ENCODE data around the gene SORBS1.
A peak's percentile ranks its signal among the peaks of the same experiment; 100 is the strongest.

Gene SORBS1

GRCh38 chr10:95539560-95540284 lies 21.4 kb downstream of the SORBS1 start:
- no peak for DNase-seq (ENCODE audit: low spot score)

GRCh38 chr10:95538412-95538811 lies 22.8 kb downstream of the SORBS1 start:
- no peak for DNase-seq (ENCODE audit: low spot score)

GRCh38 chr10:95537542-95537927 lies 23.6 kb downstream of the SORBS1 start:
- no peak for DNase-seq (ENCODE audit: low spot score)

- DNase-seq (ENCODE audit: low spot score): no peak
Measured at GRCh38 chr10:95536894-95537541, 24.2 kb downstream of the SORBS1 start.

- DNase-seq (ENCODE audit: low spot score): no peak
Measured at GRCh38 chr10:95536017-95536416, 25.2 kb downstream of the SORBS1 start.

- no peak for DNase-seq (ENCODE audit: low spot score)
Measured at GRCh38 chr10:95535526-95535925, 25.6 kb downstream of the SORBS1 start.

- no peak for DNase-seq (ENCODE audit: low spot score)
Measured at GRCh38 chr10:95533590-95533989, 27.6 kb downstream of the SORBS1 start.

- no peak for DNase-seq (ENCODE audit: low spot score)
Measured at GRCh38 chr10:95532536-95532935, 28.6 kb downstream of the SORBS1 start.

- DNase-seq (ENCODE audit: low spot score): no peak
Measured at GRCh38 chr10:95531994-95532399, 29.2 kb downstream of the SORBS1 start.

GRCh38 chr10:95531058-95531809 lies 29.9 kb downstream of the SORBS1 start:
- DNase-seq (ENCODE audit: low spot score): no peak

- DNase-seq (ENCODE audit: low spot score): no peak
Measured at GRCh38 chr10:95530561-95530960, 30.6 kb downstream of the SORBS1 start.

GRCh38 chr10:95530029-95530428 lies 31.1 kb downstream of the SORBS1 start:
- no peak for DNase-seq (ENCODE audit: low spot score)

GRCh38 chr10:95526044-95526443 lies 35.1 kb downstream of the SORBS1 start:
- DNase-seq (ENCODE audit: low spot score): no peak

- no peak for DNase-seq (ENCODE audit: low spot score)
Measured at GRCh38 chr10:95525033-95525418, 36.1 kb downstream of the SORBS1 start.

- DNase-seq (ENCODE audit: low spot score): no peak
Measured at GRCh38 chr10:95524358-95525032, 36.7 kb downstream of the SORBS1 start.

- DNase-seq (ENCODE audit: low spot score): no peak
Measured at GRCh38 chr10:95522117-95522516, 39.1 kb downstream of the SORBS1 start.

GRCh38 chr10:95520617-95521016 lies 40.6 kb downstream of the SORBS1 start:
- no peak for DNase-seq (ENCODE audit: low spot score)

GRCh38 chr10:95518455-95519452 lies 42.4 kb downstream of the SORBS1 start:
- no peak for DNase-seq (ENCODE audit: low spot score)

- DNase-seq (ENCODE audit: low spot score): peak; percentile 47
Measured at GRCh38 chr10:95517536-95518454, 43.4 kb downstream of the SORBS1 start.

GRCh38 chr10:95516774-95517373 lies 44.3 kb downstream of the SORBS1 start:
- no peak for DNase-seq (ENCODE audit: low spot score)
